Tibial nerve (tissue), 4 donors: ENCODE data around the gene PCNX2. TPM values are rescaled to one million over a fixed set of nuclear protein-coding genes. Genes with fewer than 3 reads are reported as not detected.

ENCODE experiments used
- DNase-seq, 2 donors: peaks; one replicate each; pipeline ENCODE4 v3.0.0-alpha.2; 2019; ENCODE audit warnings: low spot score in 2 of 2
- H3K27ac ChIP-seq, 4 donors: fragments of 200-600 bp; sonication (generic) in 3 of 4; one replicate each; pipeline ENCODE4 v1.5.1; 2017 to 2019; ENCODE audit warnings: mild to moderate bottlenecking in 1 of 4
- H3K27me3 ChIP-seq, 2 donors: fragments of 200-600 bp; sonication (generic) in 1 of 2; one replicate each; pipeline versions ENCODE4 v1.5.1 to v1.6.0; 2017 to 2019
- H3K36me3 ChIP-seq, 3 donors: fragments of 200-600 bp; sonication (generic); one replicate each; pipeline ENCODE4 v1.5.1; 2018 to 2019
- H3K4me1 ChIP-seq, 4 donors: fragments of 200-600 bp; sonication (generic) in 3 of 4; one replicate each; pipeline ENCODE4 v1.5.1; 2017 to 2019
- H3K4me3 ChIP-seq, 4 donors: fragments of 200-600 bp; sonication (generic) in 3 of 4; one replicate each; pipeline ENCODE4 v1.5.1; 2017 to 2019; ENCODE audit warnings: mild to moderate bottlenecking in 1 of 4, moderate library complexity in 1 of 4
- H3K9me3 ChIP-seq, 4 donors: fragments of 200-600 bp; sonication (generic) in 3 of 4; one replicate each; pipeline ENCODE4 v1.5.1; 2017 to 2019
- EP300 ChIP-seq, 2 donors: sonication (generic); formaldehyde crosslinking; IDR thresholded peaks; one replicate each; pipeline ENCODE4 v1.6.1; 2017; ENCODE audit warnings: antibody characterized with exemption in 2 of 2, mild to moderate bottlenecking in 1 of 2
- POLR2A ChIP-seq, 2 donors: fragments of 450-650 bp; IDR thresholded peaks; one replicate each; pipeline ENCODE4 v1.6.1; 2017; ENCODE audit warnings: antibody characterized with exemption in 2 of 2, mild to moderate bottlenecking in 2 of 2, moderate library complexity in 2 of 2
- WGBS, 2 donors: methylation state at CpG; one replicate each; pipeline ENCODE4 v1.1.5; 2018; 5-methylcytosine and 5-hydroxymethylcytosine counted together
- total RNA-seq, 4 donors: library from RNA; depleted of rRNA; stranded (reverse); fragments of >200 nt; gene quantifications; one replicate each; pipeline ENCODE4 v1.1.0, GENCODE V29; 2016
- TF ChIP-seq, protein P1 (sequence below), 5 experiments: fragments of 200-600 bp in 3 of 5; fragments of 450-650 bp in 2 of 5; sonication (generic) in 3 of 5; IDR thresholded peaks; one replicate each; pipeline ENCODE4 v1.5.1; 2016 to 2019; ENCODE audit warnings: antibody characterized with exemption in 5 of 5, mild to moderate bottlenecking in 3 of 5, moderate library complexity in 2 of 5

Gene PCNX2
- total RNA-seq, 4 donors from 2014 or later, result 10.2 to 32.1 (median 19.2) TPM

DNA sequence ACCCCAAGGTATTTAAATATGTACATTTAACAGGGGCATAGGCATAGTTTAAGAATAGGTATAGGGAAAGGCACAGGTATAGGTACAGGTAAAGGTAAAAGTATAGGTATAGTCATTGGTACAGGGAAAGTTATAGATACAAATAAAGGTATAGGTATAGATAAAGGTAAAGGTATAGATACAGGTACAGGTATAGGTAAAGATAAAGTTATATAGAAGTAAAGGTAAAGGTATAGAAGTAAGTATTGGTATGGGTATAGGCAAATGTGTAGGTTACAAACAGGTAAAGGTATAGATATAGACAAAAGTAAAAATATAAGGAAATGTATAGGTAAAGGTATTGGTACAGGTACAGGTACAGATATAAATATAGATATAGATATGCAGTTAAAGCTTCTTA lies 137.2 kb downstream of the PCNX2 start:
- DNase-seq, result no peak
- TF ChIP-seq EP300 (IDR thresholded peaks at IDR 0.05) (no peak), POLR2A (IDR thresholded peaks at IDR 0.05) (no peak)
- TF ChIP-seq, protein P1, sequence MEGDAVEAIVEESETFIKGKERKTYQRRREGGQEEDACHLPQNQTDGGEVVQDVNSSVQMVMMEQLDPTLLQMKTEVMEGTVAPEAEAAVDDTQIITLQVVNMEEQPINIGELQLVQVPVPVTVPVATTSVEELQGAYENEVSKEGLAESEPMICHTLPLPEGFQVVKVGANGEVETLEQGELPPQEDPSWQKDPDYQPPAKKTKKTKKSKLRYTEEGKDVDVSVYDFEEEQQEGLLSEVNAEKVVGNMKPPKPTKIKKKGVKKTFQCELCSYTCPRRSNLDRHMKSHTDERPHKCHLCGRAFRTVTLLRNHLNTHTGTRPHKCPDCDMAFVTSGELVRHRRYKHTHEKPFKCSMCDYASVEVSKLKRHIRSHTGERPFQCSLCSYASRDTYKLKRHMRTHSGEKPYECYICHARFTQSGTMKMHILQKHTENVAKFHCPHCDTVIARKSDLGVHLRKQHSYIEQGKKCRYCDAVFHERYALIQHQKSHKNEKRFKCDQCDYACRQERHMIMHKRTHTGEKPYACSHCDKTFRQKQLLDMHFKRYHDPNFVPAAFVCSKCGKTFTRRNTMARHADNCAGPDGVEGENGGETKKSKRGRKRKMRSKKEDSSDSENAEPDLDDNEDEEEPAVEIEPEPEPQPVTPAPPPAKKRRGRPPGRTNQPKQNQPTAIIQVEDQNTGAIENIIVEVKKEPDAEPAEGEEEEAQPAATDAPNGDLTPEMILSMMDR (IDR thresholded peaks at IDR 0.05), result no peak
- no peaks in the 10 kb centered on the region for H3K36me3 ChIP-seq
- H3K4me1 ChIP-seq, result no peaks in the 10 kb centered on the region
- H3K27ac ChIP-seq, result no peak overlapping the region
- no peaks in the 10 kb centered on the region for H3K27me3 ChIP-seq
- H3K4me3 ChIP-seq, result no peak overlapping the region
- no peaks in the 10 kb centered on the region for H3K9me3 ChIP-seq

DNA sequence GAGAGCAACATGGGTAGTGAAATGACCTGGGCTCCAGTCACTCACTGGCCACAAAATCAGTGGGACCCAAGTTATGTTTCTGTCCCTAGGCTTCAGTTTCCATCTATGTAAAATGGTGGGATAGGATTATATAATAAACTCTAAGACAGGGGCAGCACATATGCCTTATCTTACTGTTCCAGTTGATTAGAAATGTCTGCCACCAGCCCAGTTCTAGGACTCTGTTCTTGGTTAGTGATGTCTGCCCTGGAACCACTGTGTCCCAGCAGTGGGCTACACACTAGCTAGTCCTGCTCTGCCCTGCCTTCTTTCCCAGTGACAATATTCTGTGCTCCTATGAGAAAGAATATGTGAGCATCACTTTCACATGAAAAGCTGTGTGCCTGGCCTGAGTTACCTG lies 138.3 kb downstream of the PCNX2 start:
- Histone ChIP-seq H3K36me3 (no peaks in the 10 kb centered on the region), H3K9me3 (no peaks in the 10 kb centered on the region), H3K4me1 (no peaks in the 10 kb centered on the region), H3K27me3 (no peaks in the 10 kb centered on the region), H3K4me3 (no peak overlapping the region), H3K27ac (no peak overlapping the region)
- DNase-seq, result no peak
- TF ChIP-seq POLR2A (IDR thresholded peaks at IDR 0.05) (no peak), EP300 (IDR thresholded peaks at IDR 0.05) (no peak)
- TF ChIP-seq, protein P1 (IDR thresholded peaks at IDR 0.05), result no peak

DNA sequence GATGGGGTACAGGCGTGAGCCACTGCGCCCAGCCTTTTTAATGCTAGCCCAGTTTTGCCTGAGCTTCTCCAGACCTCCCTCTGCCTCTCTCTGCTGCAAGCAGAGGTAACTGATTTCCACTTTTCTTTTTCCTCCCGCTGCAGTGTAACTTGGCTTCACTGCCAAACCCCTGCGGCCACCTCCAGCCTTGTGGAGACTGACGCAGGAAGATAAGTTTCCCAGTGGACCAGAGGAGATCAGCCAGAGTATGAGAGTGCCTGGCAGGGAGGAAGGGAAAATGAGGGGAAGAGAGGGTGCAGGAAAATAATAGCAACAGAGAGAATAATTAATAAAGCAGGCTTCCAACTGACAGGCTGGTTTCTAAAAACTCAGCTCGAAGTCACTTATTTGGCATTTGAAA lies 143.7 kb downstream of the PCNX2 start:
- Histone ChIP-seq H3K9me3 (no peaks in the 10 kb centered on the region), H3K27ac (no peak overlapping the region), H3K4me3 (no peak overlapping the region), H3K27me3 (no peaks in the 10 kb centered on the region), H3K36me3 (no peaks in the 10 kb centered on the region), H3K4me1 (no peaks in the 10 kb centered on the region)
- TF ChIP-seq, protein P1 (IDR thresholded peaks at IDR 0.05), result no peak
- TF ChIP-seq POLR2A (IDR thresholded peaks at IDR 0.05) (no peak), EP300 (IDR thresholded peaks at IDR 0.05) (no peak)
- 77 to 79% methylated on average over 6 of the region's 6 CpGs for WGBS, 2 donors
- no peak for DNase-seq

DNA sequence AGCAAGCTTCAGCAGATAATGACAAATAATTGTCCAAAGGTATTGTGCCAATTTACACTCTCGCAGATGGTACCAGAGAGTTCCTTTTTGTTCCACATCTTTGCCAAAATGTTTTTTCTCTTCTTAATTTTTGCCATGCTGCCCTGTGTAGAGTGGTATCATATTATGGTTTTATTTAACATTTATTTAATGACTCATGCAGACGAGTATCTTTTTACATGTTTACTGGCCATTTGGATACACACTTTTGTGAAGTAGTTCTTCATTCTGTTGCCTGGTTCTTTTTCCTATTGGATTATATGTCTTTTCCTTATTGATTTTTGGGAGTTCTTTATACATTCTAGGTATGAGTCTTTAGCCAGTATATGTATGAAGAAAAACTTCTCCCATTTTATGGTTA lies 151.1 kb downstream of the PCNX2 start:
- no peak for TF ChIP-seq EP300 (IDR thresholded peaks at IDR 0.05)
- TF ChIP-seq, protein P1 (IDR thresholded peaks at IDR 0.05), result no peak
- no peaks in the 10 kb centered on the region for H3K36me3 ChIP-seq
- no peaks in the 10 kb centered on the region for H3K4me1 ChIP-seq
- no peaks in the 10 kb centered on the region for H3K9me3 ChIP-seq
- H3K4me3 ChIP-seq, result no peak overlapping the region
- WGBS, 2 donors, result 83 to 84% methylated on average over 2 of the region's 2 CpGs
- H3K27me3 ChIP-seq, result no peaks in the 10 kb centered on the region
- DNase-seq, result no peak
- no peak overlapping the region for H3K27ac ChIP-seq

DNA sequence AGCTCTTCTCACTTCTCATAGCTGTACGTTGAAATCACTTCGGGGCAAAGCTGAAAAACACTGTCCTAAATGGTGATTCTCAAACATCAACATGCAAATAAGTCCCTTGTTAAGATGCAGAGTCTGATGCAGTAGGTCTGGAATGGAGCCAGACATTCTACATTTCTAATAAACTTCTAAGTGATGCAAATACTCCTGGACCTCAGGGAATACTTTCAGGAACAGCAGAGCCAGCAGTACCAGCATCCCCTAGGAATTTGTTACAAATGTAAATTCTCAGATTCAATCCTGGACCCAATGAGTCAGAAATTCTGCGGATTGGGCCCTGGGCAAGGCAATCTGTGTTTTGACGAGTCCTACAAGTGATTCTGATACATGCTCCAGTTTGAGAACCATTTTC lies 152.3 kb downstream of the PCNX2 start:
- no peaks in the 10 kb centered on the region for H3K4me1 ChIP-seq
- DNase-seq, result no peak
- H3K36me3 ChIP-seq, result no peaks in the 10 kb centered on the region
- 86 to 88% methylated on average over 4 of the region's 4 CpGs for WGBS, 2 donors
- no peaks in the 10 kb centered on the region for H3K27me3 ChIP-seq
- TF ChIP-seq POLR2A (IDR thresholded peaks at IDR 0.05), result no peak
- TF ChIP-seq, protein P1 (IDR thresholded peaks at IDR 0.05), result no peak
- TF ChIP-seq EP300 (IDR thresholded peaks at IDR 0.05), result no peak
- no peak overlapping the region for H3K4me3 ChIP-seq
- no peaks in the 10 kb centered on the region for H3K9me3 ChIP-seq
- no peak overlapping the region for H3K27ac ChIP-seq
